ENCODE results near the gene UNC13C.

DNA sequence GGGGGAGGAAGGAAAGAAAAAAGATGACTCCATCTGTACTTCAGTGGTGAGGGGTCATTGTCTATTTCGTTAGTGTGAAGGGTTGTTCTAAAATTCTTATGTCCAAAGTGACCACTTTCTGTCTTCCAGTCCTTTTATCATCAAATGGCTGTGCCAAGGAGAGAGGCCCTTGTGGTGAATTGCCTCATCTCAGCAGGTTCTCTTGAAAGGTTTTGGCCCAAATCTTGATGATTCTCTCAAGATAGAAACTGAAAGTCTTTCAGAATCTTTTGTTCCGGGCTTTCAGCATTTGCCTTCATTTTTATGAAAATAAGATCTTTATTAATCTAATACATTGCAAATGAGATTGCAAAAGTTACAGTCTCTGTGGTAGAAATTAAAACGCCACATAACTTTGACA is 642.7 kb downstream of the UNC13C start:
- TF ChIP-seq PRDM6 (tag by site-specific recombination; IDR thresholded peaks at IDR 0.05) (no peak), ZNF510 (tag by site-specific recombination; IDR thresholded peaks at IDR 0.05; ENCODE audit: insufficient replicate concordance) (no peak), FEZF1 (tag by site-specific recombination; IDR thresholded peaks at IDR 0.05) (no peak), ZNF416 (tag by site-specific recombination; IDR thresholded peaks at IDR 0.05) (no peak), HOXD13 (CRISPR knock-in tag; IDR thresholded peaks at IDR 0.05; ENCODE audit: borderline replicate concordance) (no peak), REST (tag by site-specific recombination; IDR thresholded peaks at IDR 0.05) (no peak), KLF16 (tag by site-specific recombination; IDR thresholded peaks at IDR 0.05) (no peak), ZNF501 (tag by site-specific recombination; IDR thresholded peaks at IDR 0.05) (no peak), KLF7 (tag by site-specific recombination; IDR thresholded peaks at IDR 0.05; ENCODE audit: borderline replicate concordance) (no peak), YY1 (tag by site-specific recombination; IDR thresholded peaks at IDR 0.05) (no peak), ZNF184 (tag by site-specific recombination; IDR thresholded peaks at IDR 0.05) (no peak), PATZ1 (tag by site-specific recombination; IDR thresholded peaks at IDR 0.05) (no peak), MEIS1 (CRISPR knock-in tag; IDR thresholded peaks at IDR 0.05; ENCODE audit: borderline replicate concordance) (no peak)
- TF ChIP-seq, protein P1, sequence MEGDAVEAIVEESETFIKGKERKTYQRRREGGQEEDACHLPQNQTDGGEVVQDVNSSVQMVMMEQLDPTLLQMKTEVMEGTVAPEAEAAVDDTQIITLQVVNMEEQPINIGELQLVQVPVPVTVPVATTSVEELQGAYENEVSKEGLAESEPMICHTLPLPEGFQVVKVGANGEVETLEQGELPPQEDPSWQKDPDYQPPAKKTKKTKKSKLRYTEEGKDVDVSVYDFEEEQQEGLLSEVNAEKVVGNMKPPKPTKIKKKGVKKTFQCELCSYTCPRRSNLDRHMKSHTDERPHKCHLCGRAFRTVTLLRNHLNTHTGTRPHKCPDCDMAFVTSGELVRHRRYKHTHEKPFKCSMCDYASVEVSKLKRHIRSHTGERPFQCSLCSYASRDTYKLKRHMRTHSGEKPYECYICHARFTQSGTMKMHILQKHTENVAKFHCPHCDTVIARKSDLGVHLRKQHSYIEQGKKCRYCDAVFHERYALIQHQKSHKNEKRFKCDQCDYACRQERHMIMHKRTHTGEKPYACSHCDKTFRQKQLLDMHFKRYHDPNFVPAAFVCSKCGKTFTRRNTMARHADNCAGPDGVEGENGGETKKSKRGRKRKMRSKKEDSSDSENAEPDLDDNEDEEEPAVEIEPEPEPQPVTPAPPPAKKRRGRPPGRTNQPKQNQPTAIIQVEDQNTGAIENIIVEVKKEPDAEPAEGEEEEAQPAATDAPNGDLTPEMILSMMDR (tag by site-specific recombination; IDR thresholded peaks at IDR 0.05): no peak

Measured in HEK293 (cell line).